Measurements from ENCODE around the gene AIFM2. TPM values are rescaled to one million over a fixed set of nuclear protein-coding genes. Genes with fewer than 3 reads are reported as not detected.

AIFM2 gene
- total RNA-seq, 4 donors from 2014 or later, result 3.3 to 10.0 (median 6.7) TPM

DNA sequence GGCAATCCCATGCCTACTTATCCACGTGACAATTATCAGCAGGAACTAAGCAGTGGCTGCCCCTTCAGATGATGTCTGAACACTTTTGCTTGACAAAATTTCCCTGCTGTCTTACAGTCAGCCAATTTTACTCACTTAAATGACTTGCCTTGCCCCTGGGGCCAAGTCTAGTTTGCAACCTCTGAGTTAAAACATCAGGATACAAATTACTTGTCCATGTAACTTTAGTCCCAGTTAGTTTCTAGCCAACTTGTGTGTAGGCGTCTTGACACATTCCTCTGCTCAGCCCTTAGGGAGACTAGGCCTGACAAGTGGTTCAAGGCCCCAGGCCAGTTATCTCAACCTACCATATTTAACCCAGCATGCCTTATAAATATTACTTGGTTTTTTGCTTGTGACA lies 25.5 kb upstream of the AIFM2 start:
- Histone ChIP-seq H3K27ac (no peak overlapping the region), H3K9me3 (no peaks in the 10 kb centered on the region), H3K4me3 (no peak overlapping the region), H3K36me3 (peaks cover 77% of the 10 kb centered on the region), H3K4me1 (peaks cover 20% of the 10 kb centered on the region), H3K27me3 (no peaks in the 10 kb centered on the region)
- WGBS, result 44% methylated on average over 2 of the region's 2 CpGs
- no peak for TF ChIP-seq POLR2A (IDR thresholded peaks at IDR 0.05)
- no peak for TF ChIP-seq EP300 (IDR thresholded peaks at IDR 0.05)
- DNase-seq (ENCODE audit: low spot score in 2 of 2), result no peak

DNA sequence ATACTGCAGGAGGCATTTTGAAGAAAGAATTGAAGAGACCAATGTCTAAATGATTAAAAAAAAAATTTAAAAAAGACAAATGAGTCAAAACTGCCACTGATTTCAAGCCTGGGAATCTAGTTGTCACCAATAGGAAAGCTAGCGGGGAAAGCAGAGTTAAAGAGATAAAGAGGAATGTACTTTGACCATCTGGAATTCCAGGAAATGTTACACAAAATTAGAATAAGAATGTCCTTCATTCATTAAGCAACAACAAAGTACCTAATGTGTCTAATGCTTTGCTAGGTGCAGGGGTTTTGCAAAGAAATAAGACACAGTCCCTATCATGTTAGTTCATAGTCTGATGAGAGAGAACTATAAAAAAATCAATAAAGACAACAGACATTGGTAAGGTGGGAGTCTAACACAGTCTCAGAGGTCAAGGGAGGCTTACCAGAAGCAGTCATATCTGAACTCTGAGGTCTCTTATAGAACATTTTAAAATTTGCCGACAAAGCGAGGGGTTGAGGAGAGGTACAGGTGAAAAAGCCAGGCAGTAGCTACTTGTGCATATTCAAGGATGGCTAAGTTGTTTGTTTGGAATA lies 22.7 kb upstream of the AIFM2 start:
- 81% methylated on average over 3 of the region's 3 CpGs for WGBS
- H3K4me1 ChIP-seq, result no peaks in the 10 kb centered on the region
- H3K4me3 ChIP-seq, result no peak overlapping the region
- H3K36me3 ChIP-seq, result peaks cover 89% of the 10 kb centered on the region
- no peak overlapping the region for H3K27ac ChIP-seq
- no peaks in the 10 kb centered on the region for H3K9me3 ChIP-seq
- H3K27me3 ChIP-seq, result no peaks in the 10 kb centered on the region
- TF ChIP-seq POLR2AphosphoS5 (IDR thresholded peaks at IDR 0.05) (no peak), EP300 (IDR thresholded peaks at IDR 0.05) (no peak), POLR2A (IDR thresholded peaks at IDR 0.05) (no peak)
- TF ChIP-seq, protein P1, sequence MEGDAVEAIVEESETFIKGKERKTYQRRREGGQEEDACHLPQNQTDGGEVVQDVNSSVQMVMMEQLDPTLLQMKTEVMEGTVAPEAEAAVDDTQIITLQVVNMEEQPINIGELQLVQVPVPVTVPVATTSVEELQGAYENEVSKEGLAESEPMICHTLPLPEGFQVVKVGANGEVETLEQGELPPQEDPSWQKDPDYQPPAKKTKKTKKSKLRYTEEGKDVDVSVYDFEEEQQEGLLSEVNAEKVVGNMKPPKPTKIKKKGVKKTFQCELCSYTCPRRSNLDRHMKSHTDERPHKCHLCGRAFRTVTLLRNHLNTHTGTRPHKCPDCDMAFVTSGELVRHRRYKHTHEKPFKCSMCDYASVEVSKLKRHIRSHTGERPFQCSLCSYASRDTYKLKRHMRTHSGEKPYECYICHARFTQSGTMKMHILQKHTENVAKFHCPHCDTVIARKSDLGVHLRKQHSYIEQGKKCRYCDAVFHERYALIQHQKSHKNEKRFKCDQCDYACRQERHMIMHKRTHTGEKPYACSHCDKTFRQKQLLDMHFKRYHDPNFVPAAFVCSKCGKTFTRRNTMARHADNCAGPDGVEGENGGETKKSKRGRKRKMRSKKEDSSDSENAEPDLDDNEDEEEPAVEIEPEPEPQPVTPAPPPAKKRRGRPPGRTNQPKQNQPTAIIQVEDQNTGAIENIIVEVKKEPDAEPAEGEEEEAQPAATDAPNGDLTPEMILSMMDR (IDR thresholded peaks at IDR 0.05), result no peak
- DNase-seq (ENCODE audit: low spot score in 2 of 2), result no peak

GRCh38 chr10:70148516-70148915 lies 15.9 kb upstream of the AIFM2 start:
- DNase-seq (ENCODE audit: low spot score in 2 of 2), result no peak
- WGBS, result 93% methylated on average over 5 of the region's 5 CpGs
- H3K4me1 ChIP-seq, result peaks cover 35% of the 10 kb centered on the region
- no peak overlapping the region for H3K4me3 ChIP-seq
- no peaks in the 10 kb centered on the region for H3K9me3 ChIP-seq
- H3K36me3 ChIP-seq, result peaks cover 39% of the 10 kb centered on the region
- H3K27me3 ChIP-seq, result no peaks in the 10 kb centered on the region
- TF ChIP-seq POLR2A (IDR thresholded peaks at IDR 0.05) (no peak), POLR2AphosphoS5 (IDR thresholded peaks at IDR 0.05) (no peak), EP300 (IDR thresholded peaks at IDR 0.05) (no peak)
- TF ChIP-seq, protein P1 (IDR thresholded peaks at IDR 0.05), result no peak
- no peak overlapping the region for H3K27ac ChIP-seq

DNA sequence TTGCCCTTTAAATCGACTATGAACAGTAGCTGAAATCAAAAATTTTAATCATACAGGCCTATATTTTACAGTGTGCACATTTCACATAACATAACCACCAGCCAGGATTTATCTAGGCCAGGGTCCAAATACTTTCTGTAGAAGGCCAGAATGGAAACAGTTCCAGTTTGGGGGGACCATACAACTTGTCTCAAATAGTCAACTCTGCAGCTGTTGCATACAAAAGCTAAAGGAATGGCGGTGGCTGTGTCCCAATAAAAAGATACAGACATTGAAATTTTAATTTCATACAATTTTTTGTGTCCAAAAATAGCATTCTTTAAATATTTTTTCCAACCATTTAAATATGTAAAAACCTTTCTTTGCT lies 14.6 kb upstream of the AIFM2 start:
- 19% methylated on average over 2 of the region's 2 CpGs for WGBS
- H3K27ac ChIP-seq, result peak overlapping the region; percentile 98
- peaks cover 26% of the 10 kb centered on the region for H3K36me3 ChIP-seq
- no peaks in the 10 kb centered on the region for H3K27me3 ChIP-seq
- peak overlapping the region; percentile 91 for H3K4me3 ChIP-seq
- H3K9me3 ChIP-seq, result no peaks in the 10 kb centered on the region
- DNase-seq (ENCODE audit: low spot score in 2 of 2), result no peak
- TF ChIP-seq, protein P1 (IDR thresholded peaks at IDR 0.05), result no peak
- TF ChIP-seq POLR2A (IDR thresholded peaks at IDR 0.05) (no peak), EP300 (IDR thresholded peaks at IDR 0.05) (peak; percentile 4), POLR2AphosphoS5 (IDR thresholded peaks at IDR 0.05) (no peak)
- peaks cover 39% of the 10 kb centered on the region for H3K4me1 ChIP-seq

DNA sequence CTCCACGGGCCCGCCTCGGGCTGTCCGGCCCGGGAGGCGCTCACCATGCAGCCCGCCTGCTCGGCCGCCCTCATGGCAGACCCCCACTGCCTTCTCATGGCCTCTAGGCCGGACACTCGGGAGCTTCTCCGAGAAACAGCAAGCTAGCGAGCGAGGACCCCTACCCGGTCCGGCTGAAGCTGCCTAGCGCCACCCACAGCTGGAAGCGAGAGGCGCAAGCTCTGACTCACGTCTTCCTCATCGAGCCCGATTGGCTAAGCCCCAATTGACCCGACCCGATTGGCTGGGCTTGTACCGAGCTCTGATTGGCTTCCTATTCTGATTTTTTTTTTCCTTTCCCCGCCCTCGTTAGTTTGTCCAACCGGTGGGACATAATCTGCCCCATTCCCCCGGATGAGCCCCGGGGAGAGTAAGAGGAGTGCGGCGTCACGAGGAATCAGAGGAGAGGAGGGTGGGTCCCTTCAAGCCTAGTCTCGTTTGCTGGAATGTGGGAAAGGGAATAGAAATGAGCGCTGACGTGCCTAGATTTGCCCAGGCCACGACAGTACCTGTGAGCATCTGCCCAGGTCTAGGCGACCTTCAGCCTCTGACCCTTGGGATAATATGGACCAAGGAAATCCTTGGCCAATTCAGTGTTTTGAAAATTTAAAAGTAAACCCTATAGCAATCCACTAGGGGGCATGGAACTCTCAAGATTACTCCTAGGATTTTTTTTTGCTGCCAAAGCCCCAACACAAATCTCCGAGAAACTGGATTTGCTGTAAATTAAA lies 14.0 kb upstream of the AIFM2 start, which contains the start of gene TYSND1:
Gene TYSND1, minus strand, starts transcription at position 212 of the 770 bp plus-strand sequence. Its CDS starts 114 bp downstream, at position 98.
- Histone ChIP-seq H3K36me3 (peaks cover 20% of the 10 kb centered on the region), H3K4me3 (peak within 1 kb of the TSS; percentile 91), H3K9me3 (no peaks in the 10 kb centered on the region), H3K27me3 (no peaks in the 10 kb centered on the region), H3K4me1 (peaks cover 39% of the 10 kb centered on the region), H3K27ac (peak within 1 kb of the TSS; percentile 98)
- peak in 1 of 2 donors; percentile 55 for TF ChIP-seq POLR2A (IDR thresholded peaks at IDR 0.05)
- peak in 2 of 3 donors; percentile 55 to 70 for TF ChIP-seq POLR2AphosphoS5 (IDR thresholded peaks at IDR 0.05)
- TF ChIP-seq, protein P1 (IDR thresholded peaks at IDR 0.05), result peak; percentile 40 to 77
- peak; percentile 4 for TF ChIP-seq EP300 (IDR thresholded peaks at IDR 0.05)
- WGBS, result 2% methylated on average over 37 of the region's 39 CpGs
- DNase-seq (ENCODE audit: low spot score in 2 of 2), result peak; percentile 98 to 99
